ENCODE measurements around the gene CACNA1C. TPM values are rescaled to one million over a fixed set of nuclear protein-coding genes. Genes with fewer than 3 reads are reported as not detected.
"Not testable (repeated sequence)": the region's sequence is repeated elsewhere in the genome, so short reads cannot be mapped to it uniquely, and the experiment has no call there.

CACNA1C gene
- total RNA-seq, 1 experiment from 2014 or later, result 1.1 TPM

GRCh38 chr12:2490831-2491230, 438.0 kb downstream of the CACNA1C start:
- Histone ChIP-seq H2BK12ac (ENCODE audit: insufficient read length, low read depth, low read length) (no peak overlapping the region), H3T11ph (ENCODE audit: low read length) (no peak overlapping the region), H3K18ac (ENCODE audit: insufficient read length, low read depth, low read length) (no peak overlapping the region), H2BK15ac (ENCODE audit: low read depth, low read length) (no peak overlapping the region), H2AK5ac (ENCODE audit: insufficient read length, low read length) (no peak overlapping the region), H4K20me1 (ENCODE audit: control insufficient read depth, insufficient read depth, insufficient read length) (no peaks in the 10 kb centered on the region), H2BK20ac (ENCODE audit: low read depth, low read length, poor library complexity, severe bottlenecking) (no peak overlapping the region), H2AFZ (ENCODE audit: low read length) (no peak overlapping the region), H3K9me3 (ENCODE audit: control insufficient read depth, low read depth, low read length) (no peaks in the 10 kb centered on the region), H3K27ac (ENCODE audit: insufficient read length, low read depth, low read length) (no peak overlapping the region), H4K5ac (ENCODE audit: insufficient read length, low read depth, low read length) (no peak overlapping the region), H3K4ac (ENCODE audit: low read depth, low read length) (no peak overlapping the region), H3K23ac (ENCODE audit: insufficient read length, low read depth, low read length) (no peak overlapping the region), H2BK5ac (ENCODE audit: insufficient read length, low read length) (no peak overlapping the region), H3K9ac (ENCODE audit: extremely low read depth, insufficient read length, low read length) (no peak overlapping the region), H2BK120ac (ENCODE audit: low read depth, low read length, poor library complexity, severe bottlenecking) (no peak overlapping the region), H3K27me3 (ENCODE audit: insufficient read depth, low read length) (no peaks in the 10 kb centered on the region; the same call in 1 of the 2 replicates), H3K79me1 (ENCODE audit: insufficient read depth, low read depth, low read length, poor library complexity, severe bottlenecking) (no peaks in the 10 kb centered on the region), H3K79me2 (ENCODE audit: insufficient read depth, low read length) (no peaks in the 10 kb centered on the region), H3K14ac (ENCODE audit: insufficient read depth, low read length) (no peak overlapping the region), H3K4me2 (ENCODE audit: insufficient read depth, insufficient read length, low read length) (no peak overlapping the region), H4K8ac (replicated peaks; ENCODE audit: insufficient read length, low read depth, low read length) (no peak overlapping the region), H3K56ac (ENCODE audit: insufficient read length, low read depth, low read length) (no peak overlapping the region), H3K23me2 (ENCODE audit: insufficient read length, low read depth, low read length, poor library complexity, severe bottlenecking) (no peaks in the 10 kb centered on the region), H3K4me1 (ENCODE audit: insufficient read depth, low read length) (no peaks in the 10 kb centered on the region), H4K91ac (ENCODE audit: insufficient read length, low read depth, low read length) (no peak overlapping the region)
- DNase-seq, result no peak
- H3K27ac Mint-ChIP-seq, result no peak overlapping the region
- no peak overlapping the region for H3K4me3 Mint-ChIP-seq
- no peaks in the 10 kb centered on the region for H3K4me1 Mint-ChIP-seq
- TF ChIP-seq, protein P1, sequence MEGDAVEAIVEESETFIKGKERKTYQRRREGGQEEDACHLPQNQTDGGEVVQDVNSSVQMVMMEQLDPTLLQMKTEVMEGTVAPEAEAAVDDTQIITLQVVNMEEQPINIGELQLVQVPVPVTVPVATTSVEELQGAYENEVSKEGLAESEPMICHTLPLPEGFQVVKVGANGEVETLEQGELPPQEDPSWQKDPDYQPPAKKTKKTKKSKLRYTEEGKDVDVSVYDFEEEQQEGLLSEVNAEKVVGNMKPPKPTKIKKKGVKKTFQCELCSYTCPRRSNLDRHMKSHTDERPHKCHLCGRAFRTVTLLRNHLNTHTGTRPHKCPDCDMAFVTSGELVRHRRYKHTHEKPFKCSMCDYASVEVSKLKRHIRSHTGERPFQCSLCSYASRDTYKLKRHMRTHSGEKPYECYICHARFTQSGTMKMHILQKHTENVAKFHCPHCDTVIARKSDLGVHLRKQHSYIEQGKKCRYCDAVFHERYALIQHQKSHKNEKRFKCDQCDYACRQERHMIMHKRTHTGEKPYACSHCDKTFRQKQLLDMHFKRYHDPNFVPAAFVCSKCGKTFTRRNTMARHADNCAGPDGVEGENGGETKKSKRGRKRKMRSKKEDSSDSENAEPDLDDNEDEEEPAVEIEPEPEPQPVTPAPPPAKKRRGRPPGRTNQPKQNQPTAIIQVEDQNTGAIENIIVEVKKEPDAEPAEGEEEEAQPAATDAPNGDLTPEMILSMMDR (conservative IDR thresholded peaks at IDR 0.05), result no peak
- no CpG with 5 or more reads among the region's 3 CpGs for WGBS (ENCODE audit: extremely low coverage, insufficient read length, low lambda C conversion rate)
- H3K9me3 Mint-ChIP-seq, result no peaks in the 10 kb centered on the region
- H3K36me3 Mint-ChIP-seq (ENCODE audit: insufficient read depth in 1 of 3, low read depth in 3 of 3), result no peaks in the 10 kb centered on the region
- no peaks in the 10 kb centered on the region for H3K27me3 Mint-ChIP-seq (ENCODE audit: low read depth)

DNA sequence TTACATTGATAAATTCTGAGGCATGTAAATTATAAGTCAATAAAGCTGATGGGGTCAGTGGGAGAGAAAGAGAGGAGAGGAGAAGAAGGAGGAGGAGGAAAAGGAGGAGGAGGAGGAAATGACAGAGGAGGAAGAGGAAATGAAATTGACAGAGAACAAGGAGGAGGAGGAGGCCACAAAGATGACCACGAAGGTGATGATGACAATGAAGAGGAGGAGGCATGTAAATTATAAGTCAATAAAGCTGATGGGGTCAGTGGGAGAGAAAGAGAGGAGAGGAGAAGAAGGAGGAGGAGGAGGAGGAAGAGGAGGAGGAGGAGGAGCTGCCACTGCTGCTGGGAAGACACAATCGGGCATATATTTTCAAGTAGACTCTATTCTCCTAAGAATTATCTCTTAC, 438.6 kb downstream of the CACNA1C start:
- H3K4me1 ChIP-seq (ENCODE audit: insufficient read depth, low read length); H2BK5ac ChIP-seq (ENCODE audit: insufficient read length, low read length); H3K27me3 ChIP-seq (ENCODE audit: insufficient read depth, low read length); H3K56ac ChIP-seq (ENCODE audit: insufficient read length, low read depth, low read length); H3K9me3 Mint-ChIP-seq; H3K4me2 ChIP-seq (ENCODE audit: insufficient read depth, insufficient read length, low read length); H3K4me1 Mint-ChIP-seq; H2BK120ac ChIP-seq (ENCODE audit: low read depth, low read length, poor library complexity, severe bottlenecking); H4K8ac ChIP-seq (replicated peaks; ENCODE audit: insufficient read length, low read depth, low read length); H2AFZ ChIP-seq (ENCODE audit: low read length); H3K4me3 Mint-ChIP-seq; H3K23ac ChIP-seq (ENCODE audit: insufficient read length, low read depth, low read length); H2BK20ac ChIP-seq (ENCODE audit: low read depth, low read length, poor library complexity, severe bottlenecking); H3K27ac Mint-ChIP-seq; H2AK5ac ChIP-seq (ENCODE audit: insufficient read length, low read length); H3K79me1 ChIP-seq (ENCODE audit: insufficient read depth, low read depth, low read length, poor library complexity, severe bottlenecking); H4K5ac ChIP-seq (ENCODE audit: insufficient read length, low read depth, low read length); DNase-seq; H3K27me3 Mint-ChIP-seq (ENCODE audit: low read depth); H2BK12ac ChIP-seq (ENCODE audit: insufficient read length, low read depth, low read length); H3T11ph ChIP-seq (ENCODE audit: low read length); H4K91ac ChIP-seq (ENCODE audit: insufficient read length, low read depth, low read length); H3K36me3 Mint-ChIP-seq (ENCODE audit: insufficient read depth in 1 of 3, low read depth in 3 of 3); H3K23me2 ChIP-seq (ENCODE audit: insufficient read length, low read depth, low read length, poor library complexity, severe bottlenecking); H3K9me3 ChIP-seq (ENCODE audit: control insufficient read depth, low read depth, low read length); H3K79me2 ChIP-seq (ENCODE audit: insufficient read depth, low read length); H2BK15ac ChIP-seq (ENCODE audit: low read depth, low read length); H4K20me1 ChIP-seq (ENCODE audit: control insufficient read depth, insufficient read depth, insufficient read length); H3K9ac ChIP-seq (ENCODE audit: extremely low read depth, insufficient read length, low read length); H3K18ac ChIP-seq (ENCODE audit: insufficient read length, low read depth, low read length); H3K14ac ChIP-seq (ENCODE audit: insufficient read depth, low read length); H3K27ac ChIP-seq (ENCODE audit: insufficient read length, low read depth, low read length); H3K4ac ChIP-seq (ENCODE audit: low read depth, low read length): not testable (repeated sequence)
- no CpG with 5 or more reads among the region's 2 CpGs for WGBS (ENCODE audit: extremely low coverage, insufficient read length, low lambda C conversion rate)

Data from H9 (cell line).